Adrenal gland (tissue), 19 donors: ENCODE measurements around the gene LEUTX. TPM values are rescaled to one million over a fixed set of nuclear protein-coding genes. Genes with fewer than 3 reads are reported as not detected.

Experiments used
- DNase-seq, 7 donors: peaks; one replicate each; pipeline ENCODE4 v3.0.0-alpha.2; 2019 to 2020
- H3K27ac ChIP-seq, 5 donors: fragments of 200-600 bp; sonication (generic) in 4 of 5; 1 replicate in 3 of 5; 2 replicates in 2 of 5; pipeline versions ENCODE4 v1.5.1 to v1.8.0; 2016 to 2020; ENCODE audit warnings: mild to moderate bottlenecking in 1 of 5
- H3K27me3 ChIP-seq: fragments of 200-600 bp; 2 replicates; pipeline ENCODE4 v1.8.0; 2021
- H3K36me3 ChIP-seq, 2 donors: fragments of 200-600 bp; replicated peaks in 1 of 2; 1 replicate in 1 of 2; 2 replicates in 1 of 2; pipeline versions ENCODE4 v1.5.1 to v1.8.0; 2018 to 2022
- H3K4me1 ChIP-seq, 2 donors: fragments of 200-600 bp; replicated peaks in 1 of 2; 1 replicate in 1 of 2; 2 replicates in 1 of 2; pipeline versions ENCODE4 v1.5.1 to v1.8.0; 2018 to 2021
- H3K4me3 ChIP-seq, 4 donors: fragments of 200-600 bp; sonication (generic) in 3 of 4; one replicate each; pipeline ENCODE4 v1.5.1; 2016 to 2018
- H3K9me3 ChIP-seq, 3 donors: fragments of 200-600 bp; sonication (generic) in 1 of 3; replicated peaks in 1 of 3; 1 replicate in 2 of 3; 2 replicates in 1 of 3; pipeline versions ENCODE4 v1.5.1 to v1.8.0; 2016 to 2021
- CTCF ChIP-seq, 6 experiments: fragments of 450-650 bp in 4 of 6; fragments of 200-600 bp in 2 of 6; sonication (generic) in 1 of 6; IDR thresholded peaks; 1 replicate in 5 of 6; 2 replicates in 1 of 6; pipeline versions ENCODE4 v1.5.1 to v1.8.0; 2016 to 2021; ENCODE audit warnings: antibody characterized with exemption in 6 of 6, mild to moderate bottlenecking in 2 of 6, moderate library complexity in 1 of 6
- POLR2A ChIP-seq, 2 donors: fragments of 450-650 bp; IDR thresholded peaks; one replicate each; pipeline ENCODE4 v1.6.1; 2017; ENCODE audit warnings: antibody characterized with exemption in 2 of 2, mild to moderate bottlenecking in 2 of 2, moderate library complexity in 1 of 2
- WGBS, 4 donors: extraction: QIAGEN DNeasy Blood & Tissue Kit in 2 of 4; methylation state at CpG; one replicate each; pipeline versions ENCODE4 v1.1.5 to v1.1.7; 2013 to 2017; 5-methylcytosine and 5-hydroxymethylcytosine counted together
- intact Hi-C, 2 donors: fragments of 100-400 bp; cut with DNase I; formaldehyde crosslinking; loops; one replicate each; pipeline versions ENCODE4 v1.14.1 to v1.15.0; 2022 to 2023
- long read RNA-seq, 10 donors: library from polyadenylated mRNA in 3 of 10; unstranded in 2 of 10; stranded (forward) in 1 of 10; transcript quantifications; one replicate each; pipeline ENCODE4 v2.0.0 and lab custom pipeline, GENCODE V29; 2021 to 2026
- polyA plus RNA-seq, 3 donors: library from polyadenylated mRNA; stranded (reverse); fragments of 200-250 nt in 2 of 3; fragments of 350-450 nt in 1 of 3; fragmentation: Illumina TruSeq in 1 of 3; extraction: RNeasy Lipid Tissue Mini Kit (QIAGEN cat#74804) in 1 of 3; gene quantifications; one replicate each; pipeline ENCODE4 v1.2.3, GENCODE V29; 2013 to 2014
- total RNA-seq, 9 donors: library from RNA; depleted of rRNA in 4 of 9; stranded (reverse); fragments of >200 nt in 4 of 9; fragments of 120-200 nt in 1 of 9; fragmentation: NEBNext Ultra II Directional in 1 of 9; extraction: Animal tissue kit (Norgen Biotek cat#: 25700) in 1 of 9; gene quantifications; one replicate each; pipeline versions ENCODE4 v1.1.0 to v1.2.4, GENCODE V29; 2013 to 2023
- donor health status: healthy with polysubstance abuse.
- donor health status: Bipolar disorder and iron deficiency.
- donor health status: DM: yes; HTN: yes; CAD: no.
- donor health status: DM: no; HTN: no; CAD: no.
- donor health status: DM: no; HTN: no; CAD: no.
- donor health status: DM: yes; HTN: yes; CAD: no.

The LEUTX gene
- total RNA-seq (not detected), polyA plus RNA-seq (not detected)
- long read RNA-seq, donor 1 = 0 reads
- long read RNA-seq, donor 2 = 0 reads
- long read RNA-seq, donor 3 = 0 reads
- long read RNA-seq, donor 4 = 0 reads
- long read RNA-seq, donor 5 = 0 reads
- long read RNA-seq, donor 6 = 0 reads
- long read RNA-seq, donor 7 = 0 reads
- long read RNA-seq, donor 8 = 0 reads
- long read RNA-seq, donor 9 = 0 reads
- long read RNA-seq, donor 10 = 0 reads

- Histone ChIP-seq H3K36me3 (no peaks in the 10 kb centered on the region), H3K27me3 (no peaks in the 10 kb centered on the region), H3K27ac (no peak within 1 kb of the TSS), H3K4me1 (no peaks in the 10 kb centered on the region), H3K4me3 (no peak within 1 kb of the TSS), H3K9me3 (no peaks in the 10 kb centered on the region)
- intact Hi-C loops = no loop called here
- no peak for TF ChIP-seq POLR2A (IDR thresholded peaks at IDR 0.05)
- no peak for TF ChIP-seq CTCF (IDR thresholded peaks at IDR 0.05)
- WGBS, 4 donors = 58 to 83% (median 67%) methylated on average over 4 of the region's 4 CpGs
- no peak for DNase-seq
These were observed at the start of gene LEUTX for GRCh38 chr19:39778763-39779162. Gene LEUTX (plus strand): TSS chr19:39778854. CDS start chr19:39778921, 67 bp downstream.

- no peaks in the 10 kb centered on the region for H3K27me3 ChIP-seq
- WGBS, 4 donors = 60 to 65% (median 61%) methylated on average over 4 of the region's 4 CpGs
- H3K36me3 ChIP-seq = no peaks in the 10 kb centered on the region
- H3K9me3 ChIP-seq = no peaks in the 10 kb centered on the region
- TF ChIP-seq CTCF (IDR thresholded peaks at IDR 0.05) (no peak), POLR2A (IDR thresholded peaks at IDR 0.05) (no peak)
- no peak for DNase-seq
- intact Hi-C loops = no loop called here
- no peak overlapping the region for H3K4me3 ChIP-seq
- no peaks in the 10 kb centered on the region for H3K4me1 ChIP-seq
- no peak overlapping the region for H3K27ac ChIP-seq
These were observed 49.1 kb upstream of the LEUTX start for GRCh38 chr19:39729594-39729993.

GRCh38 chr19:39731685-39732084, 47.0 kb upstream of the LEUTX start:
- intact Hi-C loops = no loop called here
- TF ChIP-seq POLR2A (IDR thresholded peaks at IDR 0.05) (no peak), CTCF (IDR thresholded peaks at IDR 0.05) (no peak)
- Histone ChIP-seq H3K27me3 (no peaks in the 10 kb centered on the region), H3K4me3 (no peak overlapping the region), H3K9me3 (no peaks in the 10 kb centered on the region), H3K4me1 (no peaks in the 10 kb centered on the region), H3K27ac (no peak overlapping the region), H3K36me3 (no peaks in the 10 kb centered on the region)
- 63 to 93% (median 80%) methylated on average over 1 of the region's 1 CpG for WGBS, 4 donors
- peak in 2 of 7 donors; percentile 18 to 34 for DNase-seq

- H3K9me3 ChIP-seq = no peaks in the 10 kb centered on the region
- DNase-seq = no peak
- no peaks in the 10 kb centered on the region for H3K27me3 ChIP-seq
- WGBS, 4 donors = 73 to 83% (median 76%) methylated on average over 2 of the region's 2 CpGs
- intact Hi-C loops = no loop called here
- H3K4me1 ChIP-seq = no peaks in the 10 kb centered on the region
- TF ChIP-seq CTCF (IDR thresholded peaks at IDR 0.05) (no peak), POLR2A (IDR thresholded peaks at IDR 0.05) (no peak)
- no peak overlapping the region for H3K4me3 ChIP-seq
- no peak overlapping the region for H3K27ac ChIP-seq
- no peaks in the 10 kb centered on the region for H3K36me3 ChIP-seq
These were observed 44.8 kb upstream of the LEUTX start for GRCh38 chr19:39733841-39734240.
